H7 (cell line): ENCODE data around the gene ZFP57. TPM values are rescaled to one million over a fixed set of nuclear protein-coding genes. Genes with fewer than 3 reads are reported as not detected.

Experiments
- DNase-seq: peaks from one replicate; pipeline ENCODE4 v3.0.0; 2012
- H3K27me3 ChIP-seq: 2 replicates; pipeline ENCODE4 v1.6.0; 2011; ENCODE audit warnings: mild to moderate bottlenecking, low read length; ENCODE audit not compliant: control insufficient read depth, insufficient read depth
- H3K36me3 ChIP-seq: replicated peaks from 2 replicates; pipeline ENCODE4 v1.5.1; 2011; ENCODE audit warnings: low read length; ENCODE audit not compliant: control insufficient read depth, insufficient read depth
- H3K4me3 ChIP-seq: 2 replicates; pipeline ENCODE4 v1.5.1; 2011; ENCODE audit warnings: low read depth, mild to moderate bottlenecking, control low read depth, low read length, moderate library complexity; ENCODE audit not compliant: insufficient read depth
- total RNA-seq: library from RNA; depleted of rRNA; stranded (reverse); fragments of >200 nt; shearing (Covaris generic); gene quantifications from 2 replicates; pipeline ENCODE4 v1.2.3, GENCODE V29; 2014; rRNA removed

ZFP57 gene
- total RNA-seq, 1 experiment from 2014 or later = 0.10 TPM

GRCh38 chr6:29628419-29629281, 52.3 kb downstream of the ZFP57 start:
- peaks cover 3% of the 10 kb centered on the region for H3K36me3 ChIP-seq
- peak; percentile 91 for DNase-seq
- H3K27me3 ChIP-seq = no peaks in the 10 kb centered on the region; the same call in 1 of the 2 replicates
- peak overlapping the region; percentile 62 for H3K4me3 ChIP-seq

GRCh38 chr6:29627755-29628418, 53.1 kb downstream of the ZFP57 start:
- H3K36me3 ChIP-seq = peaks cover 11% of the 10 kb centered on the region
- peak; percentile 97 for DNase-seq
- H3K27me3 ChIP-seq = no peaks in the 10 kb centered on the region; the same call in 1 of the 2 replicates
- H3K4me3 ChIP-seq = peak overlapping the region; percentile 67

- Histone ChIP-seq H3K36me3 (peaks cover 14% of the 10 kb centered on the region), H3K27me3 (no peaks in the 10 kb centered on the region; the same call in 1 of the 2 replicates), H3K4me3 (peak overlapping the region; percentile 67)
- DNase-seq = peak; percentile 76
Measured at GRCh38 chr6:29626948-29627754, 53.8 kb downstream of the ZFP57 start.

- no peaks in the 10 kb centered on the region; the same call in 1 of the 2 replicates for H3K27me3 ChIP-seq
- no peak for DNase-seq
- peaks cover 27% of the 10 kb centered on the region for H3K36me3 ChIP-seq
- H3K4me3 ChIP-seq = peak overlapping the region; percentile 16; the same call in 1 of the 2 replicates
Measured at GRCh38 chr6:29625337-29625930, 55.5 kb downstream of the ZFP57 start.

- H3K36me3 ChIP-seq = peaks cover 34% of the 10 kb centered on the region
- no peaks in the 10 kb centered on the region for H3K27me3 ChIP-seq
- no peak overlapping the region for H3K4me3 ChIP-seq
- peak; percentile 47 for DNase-seq
Measured at GRCh38 chr6:29624520-29624961, 56.4 kb downstream of the ZFP57 start.

Other genes starting within 250 kb of the ZFP57 start
- gene OR10C1, start 241.8 kb downstream of the ZFP57 start, total RNA-seq = not detected in 2 replicates
- not detected in 2 replicates for gene OR11A1, start 224.1 kb downstream of the ZFP57 start, total RNA-seq
- gene OR2H1, start 224.0 kb downstream of the ZFP57 start, total RNA-seq = not detected in 2 replicates
- not detected in 2 replicates for gene MAS1L, start 193.2 kb downstream of the ZFP57 start, total RNA-seq
- gene UBD, start 121.4 kb downstream of the ZFP57 start, total RNA-seq = not detected in 2 replicates
- gene OR2H2, start 96.0 kb downstream of the ZFP57 start, total RNA-seq = not detected in 2 replicates
- 21.8 and 23.2 TPM in 2 replicates for gene GABBR1, start 48.0 kb downstream of the ZFP57 start, total RNA-seq
- 1.4 and 2.0 TPM in 2 replicates for gene MOG, start 24.1 kb downstream of the ZFP57 start, total RNA-seq
- 3.6 and 3.8 TPM in 2 replicates for gene HLA-F, start 42.3 kb upstream of the ZFP57 start, total RNA-seq
- gene HLA-G, start 146.7 kb upstream of the ZFP57 start, total RNA-seq = 0.41 and 0.48 TPM in 2 replicates